ENCODE measurements around the gene CWC27. TPM values are rescaled to one million over a fixed set of nuclear protein-coding genes. Genes with fewer than 3 reads are reported as not detected.

The CWC27 gene
- total RNA-seq, 1 experiment from 2014 or later, result 22.8 TPM

- H3K27me3 Mint-ChIP-seq (ENCODE audit: unreplicated experiment), result no peaks in the 10 kb centered on the region
- no TSS peak for BruUV-seq (replicated peaks)
- intact Hi-C loops (cut with micrococcal nuclease; ENCODE audit: unreplicated experiment), result no loop called here
- TF ChIP-seq, protein P1, sequence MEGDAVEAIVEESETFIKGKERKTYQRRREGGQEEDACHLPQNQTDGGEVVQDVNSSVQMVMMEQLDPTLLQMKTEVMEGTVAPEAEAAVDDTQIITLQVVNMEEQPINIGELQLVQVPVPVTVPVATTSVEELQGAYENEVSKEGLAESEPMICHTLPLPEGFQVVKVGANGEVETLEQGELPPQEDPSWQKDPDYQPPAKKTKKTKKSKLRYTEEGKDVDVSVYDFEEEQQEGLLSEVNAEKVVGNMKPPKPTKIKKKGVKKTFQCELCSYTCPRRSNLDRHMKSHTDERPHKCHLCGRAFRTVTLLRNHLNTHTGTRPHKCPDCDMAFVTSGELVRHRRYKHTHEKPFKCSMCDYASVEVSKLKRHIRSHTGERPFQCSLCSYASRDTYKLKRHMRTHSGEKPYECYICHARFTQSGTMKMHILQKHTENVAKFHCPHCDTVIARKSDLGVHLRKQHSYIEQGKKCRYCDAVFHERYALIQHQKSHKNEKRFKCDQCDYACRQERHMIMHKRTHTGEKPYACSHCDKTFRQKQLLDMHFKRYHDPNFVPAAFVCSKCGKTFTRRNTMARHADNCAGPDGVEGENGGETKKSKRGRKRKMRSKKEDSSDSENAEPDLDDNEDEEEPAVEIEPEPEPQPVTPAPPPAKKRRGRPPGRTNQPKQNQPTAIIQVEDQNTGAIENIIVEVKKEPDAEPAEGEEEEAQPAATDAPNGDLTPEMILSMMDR (IDR thresholded peaks at IDR 0.05; ENCODE audit: unreplicated experiment), result no peak
- no peaks in the 10 kb centered on the region for H3K9me3 Mint-ChIP-seq (ENCODE audit: low read depth, unreplicated experiment)
- peaks cover 12% of the 10 kb centered on the region for H3K36me3 Mint-ChIP-seq (ENCODE audit: insufficient read depth, unreplicated experiment)
- peaks cover 12% of the 10 kb centered on the region for H3K4me1 Mint-ChIP-seq (ENCODE audit: low read depth, unreplicated experiment)
- DNase-seq, result no peak
- H3K4me3 Mint-ChIP-seq (ENCODE audit: low read depth, unreplicated experiment), result no peak overlapping the region
- CTCF ChIA-PET, result no interaction called here
- no peak overlapping the region for H3K27ac Mint-ChIP-seq (ENCODE audit: unreplicated experiment)
Measured at GRCh38 chr5:64773533-64773932, 4.8 kb downstream of the CWC27 start.

DNA sequence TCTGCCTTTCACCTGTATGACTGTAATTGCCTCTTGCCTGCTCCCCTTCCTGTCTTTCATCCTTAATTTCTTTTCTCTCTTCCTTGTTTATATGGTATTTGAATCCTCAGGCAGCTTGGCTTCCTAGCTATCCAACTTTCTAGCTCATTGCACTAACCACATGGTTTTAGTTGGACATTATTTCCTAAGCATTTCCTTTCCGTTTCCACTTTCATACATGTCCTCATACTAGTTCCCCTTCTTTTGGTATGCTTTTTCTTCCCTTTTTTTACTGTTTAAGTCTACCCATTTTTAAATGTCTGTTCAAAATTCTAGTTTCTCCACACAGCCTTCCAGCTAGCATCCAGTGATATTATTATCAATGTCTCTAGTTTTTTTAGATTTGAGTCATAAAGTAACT lies 6.6 kb downstream of the CWC27 start:
- no peaks in the 10 kb centered on the region for H3K9me3 Mint-ChIP-seq (ENCODE audit: low read depth, unreplicated experiment)
- H3K27ac Mint-ChIP-seq (ENCODE audit: unreplicated experiment), result no peak overlapping the region
- CTCF ChIA-PET, result no interaction called here
- BruUV-seq (replicated peaks), result no TSS peak
- H3K4me1 Mint-ChIP-seq (ENCODE audit: low read depth, unreplicated experiment), result peaks cover under 1% of the 10 kb centered on the region
- DNase-seq, result no peak
- H3K4me3 Mint-ChIP-seq (ENCODE audit: low read depth, unreplicated experiment), result no peak overlapping the region
- TF ChIP-seq, protein P1 (IDR thresholded peaks at IDR 0.05; ENCODE audit: unreplicated experiment), result no peak
- intact Hi-C loops (cut with micrococcal nuclease; ENCODE audit: unreplicated experiment), result no loop called here
- no peaks in the 10 kb centered on the region for H3K36me3 Mint-ChIP-seq (ENCODE audit: insufficient read depth, unreplicated experiment)
- no peaks in the 10 kb centered on the region for H3K27me3 Mint-ChIP-seq (ENCODE audit: unreplicated experiment)

DNA sequence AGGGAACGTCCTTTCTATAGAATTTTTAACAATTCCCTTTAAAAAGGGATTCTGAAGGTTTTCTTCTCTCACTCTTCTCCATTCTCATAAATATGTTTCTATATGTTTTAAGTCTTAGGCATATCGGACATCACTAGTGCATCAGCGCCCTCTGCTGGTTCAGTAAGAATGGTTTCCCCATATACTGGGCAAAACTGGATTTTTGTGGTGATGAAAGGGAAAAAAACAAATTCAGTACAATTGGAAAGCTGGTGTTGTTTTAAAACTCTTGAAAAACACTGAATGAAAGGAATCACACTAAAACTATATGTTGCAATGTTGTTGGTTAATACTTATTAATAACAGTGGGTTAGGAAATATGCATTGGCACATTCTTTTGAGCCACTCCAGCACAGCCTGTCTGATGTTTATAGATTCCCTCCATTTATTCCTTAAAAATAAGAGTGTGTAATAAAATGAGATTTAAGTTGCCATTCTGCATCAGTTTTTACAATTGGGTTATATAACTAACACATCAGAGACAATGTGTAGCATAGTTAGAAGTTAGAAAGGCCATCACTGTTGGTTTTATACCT lies 15.8 kb downstream of the CWC27 start:
- Mint-ChIP-seq H3K36me3 (ENCODE audit: insufficient read depth, unreplicated experiment) (no peaks in the 10 kb centered on the region), H3K27me3 (ENCODE audit: unreplicated experiment) (no peaks in the 10 kb centered on the region), H3K27ac (ENCODE audit: unreplicated experiment) (no peak overlapping the region), H3K4me1 (ENCODE audit: low read depth, unreplicated experiment) (no peaks in the 10 kb centered on the region), H3K4me3 (ENCODE audit: low read depth, unreplicated experiment) (no peak overlapping the region), H3K9me3 (ENCODE audit: low read depth, unreplicated experiment) (no peaks in the 10 kb centered on the region)
- TF ChIP-seq, protein P1 (IDR thresholded peaks at IDR 0.05; ENCODE audit: unreplicated experiment), result peak; percentile 58
- CTCF ChIA-PET, result no interaction called here
- intact Hi-C loops (cut with micrococcal nuclease; ENCODE audit: unreplicated experiment), result loop anchor here (1.0 kb wide), 1 partner anchor 149 kb away; no protein-coding TSS in a partner anchor
- no TSS peak for BruUV-seq (replicated peaks)
- DNase-seq, result peak; percentile 68

DNA sequence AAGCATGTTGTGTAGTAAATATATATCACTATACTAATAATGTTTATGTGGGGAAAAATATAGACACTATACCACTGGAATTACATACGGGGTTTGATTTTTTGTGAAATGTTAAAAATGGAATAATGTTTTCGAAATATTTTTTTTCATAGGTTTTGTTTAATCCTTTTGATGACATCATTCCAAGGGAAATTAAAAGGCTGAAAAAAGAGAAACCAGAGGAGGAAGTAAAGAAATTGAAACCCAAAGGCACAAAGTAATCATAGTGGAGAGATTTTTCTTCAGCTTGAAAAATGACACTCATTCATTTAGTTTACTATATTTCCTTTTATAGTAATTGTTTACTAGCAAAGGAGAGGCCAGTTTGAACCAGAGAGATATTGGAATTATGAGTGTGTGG lies 17.6 kb downstream of the CWC27 start:
- Mint-ChIP-seq H3K27ac (ENCODE audit: unreplicated experiment) (no peak overlapping the region), H3K36me3 (ENCODE audit: insufficient read depth, unreplicated experiment) (no peaks in the 10 kb centered on the region), H3K4me3 (ENCODE audit: low read depth, unreplicated experiment) (no peak overlapping the region), H3K27me3 (ENCODE audit: unreplicated experiment) (no peaks in the 10 kb centered on the region), H3K9me3 (ENCODE audit: low read depth, unreplicated experiment) (no peaks in the 10 kb centered on the region), H3K4me1 (ENCODE audit: low read depth, unreplicated experiment) (peaks cover 2% of the 10 kb centered on the region)
- no TSS peak for BruUV-seq (replicated peaks)
- CTCF ChIA-PET, result no interaction called here
- DNase-seq, result no peak
- TF ChIP-seq, protein P1 (IDR thresholded peaks at IDR 0.05; ENCODE audit: unreplicated experiment), result no peak
- intact Hi-C loops (cut with micrococcal nuclease; ENCODE audit: unreplicated experiment), result no loop called here
